ENCODE measurements around the gene OSGEP.

GRCh38 chr14:20461225-20462141 is 6.9 kb upstream of the OSGEP start, which contains the start of gene PIP4P1:
- TF ChIP-seq POLR2A (IDR thresholded peaks at IDR 0.05) = peak; percentile 89 to 92
- peak in 1 of 6 experiments; percentile 4 for TF ChIP-seq CTCF (IDR thresholded peaks at IDR 0.05)
